Measurements from ENCODE around the gene TRAPPC2B.

DNA sequence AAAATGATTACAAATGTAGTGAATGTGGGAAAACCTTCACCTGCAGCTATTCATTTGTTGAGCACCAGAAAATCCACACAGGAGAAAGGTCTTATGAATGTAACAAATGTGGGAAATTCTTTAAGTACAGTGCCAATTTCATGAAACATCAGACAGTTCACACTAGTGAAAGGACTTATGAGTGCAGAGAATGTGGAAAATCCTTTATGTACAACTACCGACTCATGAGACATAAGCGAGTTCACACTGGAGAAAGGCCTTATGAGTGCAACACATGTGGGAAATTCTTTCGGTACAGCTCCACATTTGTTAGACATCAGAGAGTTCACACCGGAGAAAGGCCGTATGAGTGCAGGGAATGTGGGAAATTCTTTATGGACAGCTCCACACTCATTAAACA, 35.5 kb downstream of the TRAPPC2B start:
- TF ChIP-seq, protein P1, sequence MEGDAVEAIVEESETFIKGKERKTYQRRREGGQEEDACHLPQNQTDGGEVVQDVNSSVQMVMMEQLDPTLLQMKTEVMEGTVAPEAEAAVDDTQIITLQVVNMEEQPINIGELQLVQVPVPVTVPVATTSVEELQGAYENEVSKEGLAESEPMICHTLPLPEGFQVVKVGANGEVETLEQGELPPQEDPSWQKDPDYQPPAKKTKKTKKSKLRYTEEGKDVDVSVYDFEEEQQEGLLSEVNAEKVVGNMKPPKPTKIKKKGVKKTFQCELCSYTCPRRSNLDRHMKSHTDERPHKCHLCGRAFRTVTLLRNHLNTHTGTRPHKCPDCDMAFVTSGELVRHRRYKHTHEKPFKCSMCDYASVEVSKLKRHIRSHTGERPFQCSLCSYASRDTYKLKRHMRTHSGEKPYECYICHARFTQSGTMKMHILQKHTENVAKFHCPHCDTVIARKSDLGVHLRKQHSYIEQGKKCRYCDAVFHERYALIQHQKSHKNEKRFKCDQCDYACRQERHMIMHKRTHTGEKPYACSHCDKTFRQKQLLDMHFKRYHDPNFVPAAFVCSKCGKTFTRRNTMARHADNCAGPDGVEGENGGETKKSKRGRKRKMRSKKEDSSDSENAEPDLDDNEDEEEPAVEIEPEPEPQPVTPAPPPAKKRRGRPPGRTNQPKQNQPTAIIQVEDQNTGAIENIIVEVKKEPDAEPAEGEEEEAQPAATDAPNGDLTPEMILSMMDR (IDR thresholded peaks at IDR 0.05; ENCODE audit: insufficient read depth, low read length) = no peak
- TF ChIP-seq POLR2AphosphoS5 (IDR thresholded peaks at IDR 0.05; ENCODE audit: low read depth) (no peak), GABPA (IDR thresholded peaks at IDR 0.05; ENCODE audit: low read depth) (no peak)

Data from HL-60 (cell line).